ENCODE results near the gene MORN1.

The MORN1 gene

DNA sequence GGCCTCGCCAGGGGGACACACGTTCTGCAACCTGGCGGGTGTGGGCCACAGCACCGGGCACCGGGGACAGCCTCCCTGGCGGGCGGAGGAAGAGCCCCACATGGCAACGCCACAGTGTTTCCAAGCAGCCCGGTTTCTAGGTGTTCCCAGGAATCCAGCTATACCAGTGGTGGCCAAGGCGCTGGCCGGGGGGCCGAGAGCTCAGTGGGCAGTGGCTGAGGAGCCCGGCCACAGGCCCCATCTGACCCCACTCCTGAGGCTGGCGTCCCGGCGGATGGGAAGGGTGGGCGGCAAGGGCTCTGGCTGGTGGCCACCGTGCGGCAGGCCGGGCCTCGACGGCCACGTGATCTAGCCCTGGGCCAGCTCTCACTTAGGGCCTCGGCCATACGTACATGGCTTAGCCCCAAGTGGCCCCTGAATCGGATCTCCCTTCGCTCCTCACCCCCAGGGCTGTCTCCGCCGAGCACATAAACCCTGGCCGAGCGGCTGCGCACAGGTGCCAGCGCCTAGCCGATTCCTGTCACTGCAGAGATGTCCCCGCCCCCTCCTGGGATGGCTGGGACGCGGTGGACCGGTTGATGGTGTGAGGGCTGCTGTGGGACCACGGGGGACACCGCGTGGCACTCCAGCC, 68.7 kb downstream of the MORN1 start:
- DNase-seq: peak in 7 of 56 donors; percentile 35 to 77 (median 62)

GRCh38 chr1:2322065-2322571, 69.2 kb downstream of the MORN1 start:
- DNase-seq: peak in 28 of 56 donors; percentile 18 to 77 (median 56)

- DNase-seq: no peak
These were observed 70.3 kb downstream of the MORN1 start for GRCh38 chr1:2320760-2321667.

DNA sequence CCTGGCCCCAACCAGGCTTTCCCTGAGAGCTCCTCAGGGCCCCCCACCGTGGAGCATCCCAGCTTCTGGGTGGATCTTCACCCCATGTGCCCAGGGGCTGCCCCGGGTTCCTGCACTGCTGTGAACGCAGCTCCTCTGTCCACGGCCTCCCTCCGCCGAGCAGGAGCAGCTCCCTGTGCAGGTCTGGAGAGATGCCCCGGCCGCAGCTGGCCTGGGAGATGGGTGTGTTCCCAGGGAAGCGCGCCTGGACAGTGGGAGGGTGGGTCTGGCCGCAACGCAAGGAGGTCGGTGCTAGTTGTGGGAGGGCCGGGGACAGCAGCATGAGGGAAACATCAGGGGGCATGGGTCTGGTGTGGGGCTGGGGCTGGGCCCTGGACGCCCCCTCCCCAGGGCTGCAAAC, 71.3 kb downstream of the MORN1 start:
- no peak for DNase-seq

DNA sequence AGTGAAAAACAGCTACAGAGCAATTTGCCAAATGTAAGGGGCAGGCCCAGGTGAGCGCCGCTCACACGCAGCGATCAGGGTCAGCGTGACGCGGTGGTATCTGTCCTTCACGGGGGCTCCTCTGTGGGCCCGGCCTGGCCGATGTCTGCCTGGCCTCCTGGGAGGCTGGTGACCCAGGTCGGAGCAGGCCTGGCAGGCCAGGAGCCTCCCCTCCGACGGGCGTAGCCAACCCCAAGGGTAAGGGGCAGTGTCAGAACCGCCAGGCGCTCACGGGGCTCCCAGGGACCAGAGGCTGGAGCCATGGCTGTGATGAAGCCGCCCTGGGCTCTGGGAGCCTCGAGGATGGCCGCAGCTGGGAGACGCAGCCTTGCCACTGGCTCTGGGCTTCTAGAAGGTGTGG, 72.1 kb downstream of the MORN1 start:
- no peak for DNase-seq

- DNase-seq: no peak
These were observed 72.8 kb downstream of the MORN1 start for GRCh38 chr1:2318314-2319278.

DNA sequence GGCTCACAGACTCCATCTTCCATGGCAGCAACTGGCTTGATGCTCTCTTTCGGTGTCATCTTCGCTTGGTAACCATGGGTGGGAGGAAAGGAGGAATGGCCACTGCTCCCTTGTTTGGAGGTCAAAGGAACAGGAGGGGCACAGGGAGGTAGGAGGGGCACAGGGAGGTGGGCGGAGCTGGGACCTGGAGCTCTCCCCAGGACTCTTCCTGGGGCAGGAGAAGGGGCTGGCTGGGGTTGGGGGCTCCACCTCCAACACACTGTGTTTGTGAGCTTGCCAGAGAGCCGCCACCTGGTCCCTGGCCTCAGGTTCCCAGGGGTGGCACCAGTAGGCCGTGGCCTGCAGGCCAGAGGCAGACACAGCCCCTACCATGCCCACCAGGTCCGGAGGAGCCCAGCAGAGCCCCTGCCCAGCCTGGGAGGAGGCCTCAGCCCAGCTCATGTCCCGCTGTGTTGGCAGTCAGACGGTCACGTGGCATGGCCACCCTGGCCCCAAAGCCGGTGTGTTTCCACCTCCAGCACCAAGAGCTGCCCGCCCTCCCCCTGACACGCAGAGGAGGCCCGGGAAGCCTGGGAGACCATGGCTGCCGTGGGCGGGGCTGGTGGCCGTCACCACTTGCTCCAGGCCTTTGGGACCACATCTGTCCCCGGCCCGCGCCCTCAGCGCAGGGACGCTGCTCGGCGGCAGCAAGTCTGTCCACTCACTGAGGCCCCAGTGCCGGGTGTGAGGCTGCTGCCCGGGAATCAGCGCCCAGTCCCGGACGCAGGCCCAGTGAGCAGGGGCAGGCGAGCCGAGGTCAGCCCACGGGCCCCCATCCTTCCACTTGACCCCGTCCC, 73.9 kb downstream of the MORN1 start:
- peak in 1 of 56 donors; percentile 35 for DNase-seq

DNA sequence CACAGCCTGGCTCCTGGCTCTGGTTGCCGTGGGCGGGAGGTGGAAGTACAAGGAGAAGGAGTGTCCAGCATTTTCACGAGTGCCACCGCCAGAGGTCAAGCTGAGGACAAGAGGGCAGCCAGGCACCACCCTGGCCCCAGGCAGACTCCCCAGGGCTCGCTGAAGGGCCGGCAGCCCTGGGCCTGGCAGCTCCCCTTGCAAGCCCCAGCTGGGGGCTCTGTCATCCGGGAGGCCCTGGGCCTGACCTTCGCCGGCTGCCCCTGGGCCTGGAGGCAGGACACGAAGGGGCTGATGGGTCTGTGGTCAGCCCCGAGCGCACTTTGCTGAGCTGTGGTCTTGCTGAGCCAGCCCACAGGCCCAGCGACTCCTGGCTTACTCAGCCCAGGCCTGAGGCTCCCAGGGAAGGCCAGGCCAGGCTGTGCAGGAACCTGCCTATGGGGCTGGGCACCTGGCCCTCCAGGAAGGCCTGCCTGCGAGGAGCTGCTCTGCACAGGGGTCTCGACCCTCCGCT, 74.8 kb downstream of the MORN1 start:
- no peak for DNase-seq

GRCh38 chr1:2315674-2316450, 75.5 kb downstream of the MORN1 start:
- DNase-seq: no peak

DNA sequence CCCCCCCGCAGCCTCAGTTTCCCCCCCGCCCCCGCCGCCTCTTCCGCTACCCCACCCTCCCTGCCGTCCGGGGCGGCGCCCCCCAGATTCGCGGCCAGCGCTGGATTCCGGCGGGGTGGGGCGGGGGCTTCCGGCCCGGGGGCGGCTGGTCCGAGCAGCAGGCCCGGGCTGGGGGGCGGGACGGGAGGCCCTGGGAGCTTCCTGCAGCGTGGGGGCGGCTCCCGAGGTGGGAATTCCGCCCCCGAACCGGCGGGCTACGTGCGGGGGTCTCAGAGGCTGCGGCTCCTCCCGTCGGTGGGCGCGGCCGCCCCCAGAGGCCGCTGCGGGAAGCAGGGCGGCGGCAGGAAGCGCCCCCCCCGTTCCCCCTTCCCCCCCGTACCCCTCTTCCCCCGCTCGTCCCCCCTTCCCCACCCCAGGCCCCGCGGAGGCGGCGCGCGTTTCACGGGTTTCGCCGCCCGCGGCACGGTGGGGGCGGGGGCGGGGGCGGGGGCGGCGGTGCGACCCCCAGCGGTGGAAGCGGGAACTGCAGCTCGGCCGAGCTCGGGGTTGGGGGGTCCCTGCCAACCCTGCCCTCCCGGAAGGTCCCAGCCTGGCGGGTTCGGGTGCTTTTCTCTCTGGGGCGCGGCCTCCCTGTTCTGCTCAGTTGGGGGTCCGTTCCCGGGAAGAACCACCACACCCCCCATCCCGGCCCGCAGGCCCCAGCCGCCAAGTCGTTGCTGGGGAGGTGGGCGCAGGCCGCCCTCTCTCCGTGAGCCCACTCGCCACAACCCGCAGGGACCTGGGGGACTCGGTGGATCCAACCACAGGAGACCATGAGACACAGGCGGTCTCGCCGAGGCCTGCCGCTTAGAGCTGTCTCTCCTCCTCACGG, 76.3 kb downstream of the MORN1 start:
- peak in 5 of 56 donors; percentile 4 to 64 (median 29) for DNase-seq

DNA sequence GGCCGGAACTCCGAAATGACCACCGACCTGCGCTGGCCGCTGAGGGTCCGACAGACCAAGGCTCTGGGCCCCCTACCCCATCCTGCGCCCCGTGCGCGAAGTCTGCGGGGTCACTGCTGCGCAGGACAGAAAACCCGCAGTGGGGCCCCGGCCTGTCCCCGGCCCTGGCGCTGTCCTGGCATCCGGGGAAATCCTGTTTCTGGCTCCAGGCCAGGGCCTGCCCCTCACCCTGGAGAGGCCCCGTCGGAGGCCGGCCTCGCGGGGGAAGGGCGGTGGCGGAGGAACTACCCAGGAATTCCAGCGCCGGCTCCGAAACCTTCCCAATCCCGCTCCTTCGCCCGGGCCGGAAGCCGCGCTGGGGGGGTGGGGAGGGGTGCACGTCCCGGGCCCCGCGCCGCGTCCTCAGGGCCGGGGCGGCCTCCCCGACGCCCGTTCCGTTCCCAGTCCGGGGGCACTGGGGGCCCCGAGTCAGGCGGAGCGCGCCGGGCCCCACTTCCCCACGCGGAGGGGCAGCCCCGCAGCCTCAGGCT, 77.0 kb downstream of the MORN1 start:
- peak in 3 of 56 donors; percentile 24 to 38 (median 31) for DNase-seq

DNA sequence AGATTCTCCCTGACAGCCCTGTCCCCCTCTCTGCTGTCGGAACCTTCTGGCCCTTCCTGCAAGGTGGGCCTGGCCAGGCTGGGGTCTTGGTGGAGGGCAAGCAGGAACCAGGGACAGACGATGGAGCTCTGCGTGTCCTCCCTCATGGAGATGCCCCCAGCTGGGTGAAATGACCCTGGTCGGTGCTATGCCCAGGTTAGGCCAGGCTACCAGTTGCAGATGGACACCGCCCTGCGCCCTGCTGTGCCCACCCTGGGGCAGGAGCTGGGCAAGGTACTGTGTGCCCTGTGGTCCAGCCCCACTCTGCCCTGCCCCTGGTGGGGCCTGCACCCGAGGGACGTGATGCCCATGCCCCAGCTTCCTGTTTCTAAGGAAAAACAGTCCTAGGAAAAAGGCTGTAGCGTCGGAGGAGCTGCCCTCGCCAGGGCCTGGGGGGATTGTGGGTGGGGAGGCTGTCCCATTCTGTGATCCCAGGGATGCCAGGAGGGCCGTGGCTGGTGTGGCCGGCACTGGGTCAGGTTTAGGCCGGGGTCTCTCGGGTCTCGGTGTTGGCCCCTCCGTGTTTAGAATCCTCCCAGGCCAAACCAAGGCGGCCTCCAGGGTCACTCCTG, 77.6 kb downstream of the MORN1 start:
- no peak for DNase-seq

- DNase-seq: peak in 5 of 56 donors; percentile 5 to 30 (median 19)
These were observed 78.6 kb downstream of the MORN1 start for GRCh38 chr1:2312515-2313301.

- no peak for DNase-seq
These were observed 79.2 kb downstream of the MORN1 start for GRCh38 chr1:2312160-2312514.

- DNase-seq: peak in 7 of 56 donors; percentile 20 to 48 (median 33)
These were observed 79.9 kb downstream of the MORN1 start for GRCh38 chr1:2311184-2312032.
